HUES6 (cell line): ENCODE results near the gene RCBTB1.

ENCODE experiments used
- H3K27ac ChIP-seq: 2 replicates; pipeline ENCODE4 v1.7.0; 2013; ENCODE audit warnings: low read depth, mild to moderate bottlenecking, low read length, inconsistent platforms
- H3K27me3 ChIP-seq: 2 replicates; pipeline ENCODE4 v1.6.1; 2013; ENCODE audit warnings: low read length; ENCODE audit not compliant: control insufficient read depth, insufficient read depth
- H3K36me3 ChIP-seq: 2 replicates; pipeline ENCODE4 v1.6.1; 2013; ENCODE audit warnings: low read length; ENCODE audit not compliant: control insufficient read depth, insufficient read depth
- H3K4me1 ChIP-seq: 2 replicates; pipeline ENCODE4 v1.6.1; 2013; ENCODE audit warnings: low read length; ENCODE audit not compliant: control insufficient read depth, insufficient read depth
- H3K4me3 ChIP-seq: 2 replicates; pipeline ENCODE4 v1.5.1; 2013; ENCODE audit warnings: low read depth, low read length
- H3K9ac ChIP-seq: one replicate; pipeline ENCODE4 v1.6.1; 2013; ENCODE audit warnings: mild to moderate bottlenecking, low read length
- H3K9me3 ChIP-seq: 2 replicates; pipeline ENCODE4 v1.6.1; 2013; ENCODE audit warnings: low read depth, low read length; ENCODE audit not compliant: control insufficient read depth, insufficient read depth

The RCBTB1 gene

DNA sequence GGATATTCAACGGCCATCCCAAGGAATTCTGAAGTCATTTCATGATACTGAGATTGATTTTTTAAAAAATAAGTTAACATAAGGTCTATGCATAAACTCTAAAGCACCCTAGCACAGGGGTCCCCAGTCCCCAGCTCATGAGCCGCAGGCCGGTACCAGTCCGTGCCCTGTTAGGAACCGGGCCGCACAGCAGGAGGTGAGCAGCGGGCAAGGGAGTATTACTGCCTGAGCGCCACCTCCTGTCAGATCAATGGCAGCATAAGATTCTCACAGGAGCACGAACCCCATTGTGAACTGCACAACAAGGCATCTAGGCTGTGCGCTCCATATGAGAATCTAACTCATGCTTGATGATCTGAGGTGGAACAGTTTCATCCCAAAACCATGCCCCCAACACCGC lies 31.0 kb downstream of the RCBTB1 start:
- no peaks in the 10 kb centered on the region for H3K27me3 ChIP-seq
- H3K4me3 ChIP-seq: no peak overlapping the region
- H3K36me3 ChIP-seq: peaks cover 70% of the 10 kb centered on the region
- no peak overlapping the region for H3K27ac ChIP-seq
- no peaks in the 10 kb centered on the region for H3K4me1 ChIP-seq
- H3K9me3 ChIP-seq: peaks cover 3% of the 10 kb centered on the region; the same call in 1 of the 2 replicates
- no peak overlapping the region for H3K9ac ChIP-seq

- Histone ChIP-seq H3K9ac (no peak overlapping the region), H3K27ac (no peak overlapping the region), H3K27me3 (no peaks in the 10 kb centered on the region), H3K36me3 (peaks cover 71% of the 10 kb centered on the region), H3K9me3 (no peaks in the 10 kb centered on the region), H3K4me3 (no peak overlapping the region), H3K4me1 (no peaks in the 10 kb centered on the region)
Observed at GRCh38 chr13:49553888-49554287, 31.5 kb downstream of the RCBTB1 start.

GRCh38 chr13:49550942-49551644 lies 34.3 kb downstream of the RCBTB1 start:
- Histone ChIP-seq H3K36me3 (peaks cover 62% of the 10 kb centered on the region), H3K9me3 (no peaks in the 10 kb centered on the region), H3K9ac (no peak overlapping the region), H3K27ac (no peak overlapping the region), H3K4me3 (no peak overlapping the region), H3K27me3 (no peaks in the 10 kb centered on the region), H3K4me1 (no peaks in the 10 kb centered on the region)

DNA sequence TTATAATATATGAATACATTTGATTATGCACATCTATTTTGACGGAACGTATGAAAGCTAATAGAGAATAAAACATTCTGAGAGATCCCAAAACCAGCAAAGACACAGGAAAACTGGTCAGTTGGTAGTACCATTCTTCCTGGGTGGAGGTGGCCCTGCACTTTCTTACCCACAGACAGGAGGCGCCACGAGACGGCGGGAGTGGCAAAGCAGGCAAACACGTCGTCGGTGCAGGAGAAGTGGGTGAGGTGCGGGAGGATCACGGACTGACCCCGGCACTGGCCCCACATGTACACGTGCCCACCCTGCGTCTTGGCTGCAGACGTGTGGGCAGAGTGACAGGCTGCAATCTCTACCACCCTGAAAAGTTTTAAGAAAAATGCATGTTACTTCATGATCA lies 36.1 kb downstream of the RCBTB1 start:
- no peaks in the 10 kb centered on the region for H3K4me1 ChIP-seq
- no peaks in the 10 kb centered on the region for H3K27me3 ChIP-seq
- no peak overlapping the region for H3K27ac ChIP-seq
- no peak overlapping the region for H3K9ac ChIP-seq
- peaks cover 59% of the 10 kb centered on the region for H3K36me3 ChIP-seq
- H3K9me3 ChIP-seq: no peaks in the 10 kb centered on the region
- H3K4me3 ChIP-seq: no peak overlapping the region

GRCh38 chr13:49546561-49546960 lies 38.8 kb downstream of the RCBTB1 start:
- no peak overlapping the region for H3K4me3 ChIP-seq
- no peaks in the 10 kb centered on the region for H3K9me3 ChIP-seq
- no peak overlapping the region for H3K27ac ChIP-seq
- no peaks in the 10 kb centered on the region for H3K27me3 ChIP-seq
- H3K9ac ChIP-seq: no peak overlapping the region
- H3K4me1 ChIP-seq: no peaks in the 10 kb centered on the region
- peaks cover 54% of the 10 kb centered on the region for H3K36me3 ChIP-seq

- no peak overlapping the region for H3K9ac ChIP-seq
- no peaks in the 10 kb centered on the region for H3K9me3 ChIP-seq
- peaks cover 2% of the 10 kb centered on the region; the same call in 1 of the 2 replicates for H3K4me1 ChIP-seq
- no peak overlapping the region for H3K27ac ChIP-seq
- H3K27me3 ChIP-seq: no peaks in the 10 kb centered on the region
- no peak overlapping the region for H3K4me3 ChIP-seq
- H3K36me3 ChIP-seq: peaks cover 56% of the 10 kb centered on the region
Observed at GRCh38 chr13:49545661-49546060, 39.7 kb downstream of the RCBTB1 start.

- Histone ChIP-seq H3K27ac (no peak overlapping the region), H3K36me3 (peaks cover 60% of the 10 kb centered on the region), H3K4me3 (no peak overlapping the region), H3K4me1 (peaks cover 6% of the 10 kb centered on the region; the same call in 1 of the 2 replicates), H3K9ac (no peak overlapping the region), H3K9me3 (no peaks in the 10 kb centered on the region), H3K27me3 (no peaks in the 10 kb centered on the region)
Observed at GRCh38 chr13:49543656-49544055, 41.7 kb downstream of the RCBTB1 start.

GRCh38 chr13:49540552-49540951 lies 44.8 kb downstream of the RCBTB1 start:
- H3K4me1 ChIP-seq: peaks cover 6% of the 10 kb centered on the region; the same call in 1 of the 2 replicates
- H3K9me3 ChIP-seq: no peaks in the 10 kb centered on the region
- H3K4me3 ChIP-seq: no peak overlapping the region
- no peaks in the 10 kb centered on the region for H3K27me3 ChIP-seq
- peaks cover 58% of the 10 kb centered on the region for H3K36me3 ChIP-seq
- H3K27ac ChIP-seq: peak overlapping the region; percentile 45; the same call in 1 of the 2 replicates
- H3K9ac ChIP-seq: peak overlapping the region; percentile 39

DNA sequence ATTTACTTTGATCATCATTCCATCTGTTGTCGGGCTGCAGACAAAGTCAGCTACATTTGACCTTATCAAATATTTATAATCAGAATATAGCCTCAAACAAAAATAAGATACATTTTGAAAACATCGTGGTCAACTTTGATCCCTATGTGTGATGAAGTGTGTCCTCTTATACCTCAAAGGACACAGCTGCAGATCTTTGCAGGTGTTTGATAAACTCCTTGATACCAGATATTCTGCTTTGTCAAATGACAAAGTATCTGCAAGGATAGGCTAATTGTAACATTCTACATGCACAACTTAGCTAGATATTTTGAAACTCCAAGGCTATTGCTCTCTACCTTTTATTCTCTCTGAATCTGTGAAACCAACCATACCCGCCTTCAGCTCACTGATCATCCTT lies 45.6 kb downstream of the RCBTB1 start:
- Histone ChIP-seq H3K9ac (no peak overlapping the region), H3K27ac (no peak overlapping the region), H3K4me3 (no peak overlapping the region), H3K9me3 (no peaks in the 10 kb centered on the region), H3K27me3 (no peaks in the 10 kb centered on the region), H3K36me3 (peaks cover 54% of the 10 kb centered on the region), H3K4me1 (peaks cover 6% of the 10 kb centered on the region; the same call in 1 of the 2 replicates)

GRCh38 chr13:49539313-49539712 lies 46.0 kb downstream of the RCBTB1 start:
- Histone ChIP-seq H3K4me3 (no peak overlapping the region), H3K9me3 (no peaks in the 10 kb centered on the region), H3K36me3 (peaks cover 52% of the 10 kb centered on the region), H3K27me3 (no peaks in the 10 kb centered on the region), H3K4me1 (peaks cover 6% of the 10 kb centered on the region; the same call in 1 of the 2 replicates), H3K27ac (no peak overlapping the region), H3K9ac (no peak overlapping the region)

GRCh38 chr13:49538404-49538803 lies 47.0 kb downstream of the RCBTB1 start:
- H3K9ac ChIP-seq: no peak overlapping the region
- H3K27ac ChIP-seq: no peak overlapping the region
- peaks cover 59% of the 10 kb centered on the region for H3K36me3 ChIP-seq
- H3K27me3 ChIP-seq: no peaks in the 10 kb centered on the region
- H3K9me3 ChIP-seq: no peaks in the 10 kb centered on the region
- peaks cover 6% of the 10 kb centered on the region; the same call in 1 of the 2 replicates for H3K4me1 ChIP-seq
- H3K4me3 ChIP-seq: no peak overlapping the region
